Upper lobe of left lung (tissue), 6 donors: ENCODE data around the gene NAGS. TPM values are rescaled to one million over a fixed set of nuclear protein-coding genes. Genes with fewer than 3 reads are reported as not detected.
A peak's percentile ranks its signal among the peaks of the same experiment; 100 is the strongest.

ENCODE experiments used
- ATAC-seq, 2 donors: fragments of 200-7000 bp; cut with Tn5 transposase; one replicate each; pipeline ENCODE4 v1.9.1; 2022; ENCODE audit warnings: mild to moderate bottlenecking in 2 of 2, moderate library complexity in 2 of 2; ENCODE audit not compliant: low FRiP score in 2 of 2
- DNase-seq, 2 donors: peaks; one replicate each; pipeline ENCODE4 v3.0.0-alpha.2; 2019 to 2020
- H3K27ac ChIP-seq, 4 donors: fragments of 200-600 bp; sonication (generic); one replicate each; pipeline ENCODE4 v1.5.1; 2016 to 2019
- H3K27me3 ChIP-seq, 4 donors: fragments of 200-600 bp; sonication (generic); one replicate each; pipeline ENCODE4 v1.5.1; 2017 to 2019
- H3K36me3 ChIP-seq, 4 donors: fragments of 200-600 bp; sonication (generic); one replicate each; pipeline ENCODE4 v1.5.1; 2016 to 2019
- H3K4me1 ChIP-seq, 4 donors: fragments of 200-600 bp; sonication (generic); one replicate each; pipeline ENCODE4 v1.5.1; 2018 to 2019
- H3K4me3 ChIP-seq, 4 donors: fragments of 200-600 bp; sonication (generic); one replicate each; pipeline ENCODE4 v1.5.1; 2017 to 2019; ENCODE audit warnings: mild to moderate bottlenecking in 2 of 4, moderate library complexity in 1 of 4
- H3K9me3 ChIP-seq, 4 donors: fragments of 200-600 bp; sonication (generic); one replicate each; pipeline ENCODE4 v1.5.1; 2018 to 2019
- CTCF ChIP-seq, 6 experiments: fragments of 450-650 bp in 4 of 6; fragments of 200-600 bp in 2 of 6; sonication (generic) in 2 of 6; IDR thresholded peaks; one replicate each; pipeline ENCODE4 v1.5.1; 2016 to 2019; ENCODE audit warnings: antibody characterized with exemption in 6 of 6
- EP300 ChIP-seq, 4 donors: sonication (generic); formaldehyde crosslinking; IDR thresholded peaks; one replicate each; pipeline ENCODE4 v1.5.1; 2017; ENCODE audit warnings: antibody characterized with exemption in 4 of 4, control low read depth in 2 of 4
- POLR2A ChIP-seq, 4 donors: fragments of 450-650 bp; IDR thresholded peaks; one replicate each; pipeline ENCODE4 v1.5.1; 2016 to 2017; ENCODE audit warnings: antibody characterized with exemption in 4 of 4, mild to moderate bottlenecking in 2 of 4
- POLR2AphosphoS5 ChIP-seq, 2 donors: sonication (generic); formaldehyde crosslinking; IDR thresholded peaks; one replicate each; pipeline ENCODE4 v1.5.1; 2017; ENCODE audit warnings: antibody characterized with exemption in 2 of 2
- WGBS, 2 donors: methylation state at CpG; one replicate each; pipeline ENCODE4 v1.1.5; 2017 to 2018; 5-methylcytosine and 5-hydroxymethylcytosine counted together
- total RNA-seq, 6 donors: library from RNA; depleted of rRNA in 4 of 6; stranded (reverse); fragments of >200 nt in 4 of 6; gene quantifications; one replicate each; pipeline versions ENCODE4 v1.1.0 to v1.2.1, GENCODE V29; 2016 to 2021
- donor health status: DM: no; HTN: no; CAD: no; lungs with moderate emphysema.
- donor health status: DM: no; HTN: yes; CAD: no; lungs with severe emphysema.

Gene NAGS
- total RNA-seq, 6 donors from 2014 or later: 4.3 to 12.4 (median 7.0) TPM

DNA sequence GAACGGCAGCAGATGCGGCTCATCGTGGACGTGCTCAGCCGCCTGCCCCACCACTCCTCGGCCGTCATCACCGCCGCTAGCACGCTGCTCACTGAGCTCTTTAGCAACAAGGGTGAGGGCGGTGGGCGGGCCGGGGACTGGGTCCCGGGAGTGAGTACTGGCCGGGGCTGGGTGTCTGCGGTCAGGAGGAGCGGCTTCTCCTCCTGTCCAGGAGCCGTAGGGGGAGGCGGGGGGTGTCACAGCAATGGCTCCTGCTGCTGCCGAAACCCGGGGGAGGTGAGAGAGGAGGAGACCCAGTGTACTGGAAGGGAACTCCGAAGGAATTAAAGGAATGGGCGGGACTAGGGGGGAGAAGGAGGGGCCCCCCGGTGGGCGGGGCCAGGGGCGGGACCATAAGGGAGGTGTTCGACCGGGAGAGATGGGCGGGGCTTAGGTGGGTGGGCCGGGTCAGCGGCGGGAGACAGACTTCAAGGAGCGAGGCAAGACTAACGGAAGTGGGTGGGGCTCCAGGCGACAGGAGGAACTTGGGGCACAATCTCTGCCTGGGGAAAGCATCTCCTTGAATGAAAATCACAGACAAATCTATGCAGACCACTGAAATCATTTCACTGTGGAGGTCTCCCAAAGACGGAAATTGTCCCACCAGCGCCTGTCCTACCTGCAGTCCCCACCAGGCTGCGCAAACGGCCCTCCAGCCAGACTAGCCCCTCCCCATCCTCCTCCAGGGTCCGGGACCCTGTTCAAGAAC is 2.4 kb downstream of the NAGS start:
- DNase-seq: peak; percentile 100
- peak overlapping the region; percentile 46 to 81 (median 76) for H3K27ac ChIP-seq
- peak overlapping the region; percentile 44 to 66 (median 58) for H3K4me3 ChIP-seq
- peak; percentile 95 to 96 for ATAC-seq
- H3K4me1 ChIP-seq: peaks cover 32 to 48% (median 34%) of the 10 kb centered on the region in 4 donors
- TF ChIP-seq POLR2AphosphoS5 (IDR thresholded peaks at IDR 0.05): peak; percentile 39 to 53
- no peak for TF ChIP-seq EP300 (IDR thresholded peaks at IDR 0.05)
- peak in 4 of 6 experiments; percentile 28 to 70 (median 49) for TF ChIP-seq CTCF (IDR thresholded peaks at IDR 0.05)
- TF ChIP-seq POLR2A (IDR thresholded peaks at IDR 0.05): peak in 2 of 4 donors; percentile 47 to 55
- peaks cover 0 to 20% (median 14%) of the 10 kb centered on the region in 4 donors for H3K27me3 ChIP-seq
- H3K36me3 ChIP-seq: peaks cover 0 to 15% (median 5%) of the 10 kb centered on the region in 4 donors
- no peaks in the 10 kb centered on the region for H3K9me3 ChIP-seq
- WGBS, 2 donors: 0 to 1% methylated on average over 29 to 37 of the region's 40 CpGs

DNA sequence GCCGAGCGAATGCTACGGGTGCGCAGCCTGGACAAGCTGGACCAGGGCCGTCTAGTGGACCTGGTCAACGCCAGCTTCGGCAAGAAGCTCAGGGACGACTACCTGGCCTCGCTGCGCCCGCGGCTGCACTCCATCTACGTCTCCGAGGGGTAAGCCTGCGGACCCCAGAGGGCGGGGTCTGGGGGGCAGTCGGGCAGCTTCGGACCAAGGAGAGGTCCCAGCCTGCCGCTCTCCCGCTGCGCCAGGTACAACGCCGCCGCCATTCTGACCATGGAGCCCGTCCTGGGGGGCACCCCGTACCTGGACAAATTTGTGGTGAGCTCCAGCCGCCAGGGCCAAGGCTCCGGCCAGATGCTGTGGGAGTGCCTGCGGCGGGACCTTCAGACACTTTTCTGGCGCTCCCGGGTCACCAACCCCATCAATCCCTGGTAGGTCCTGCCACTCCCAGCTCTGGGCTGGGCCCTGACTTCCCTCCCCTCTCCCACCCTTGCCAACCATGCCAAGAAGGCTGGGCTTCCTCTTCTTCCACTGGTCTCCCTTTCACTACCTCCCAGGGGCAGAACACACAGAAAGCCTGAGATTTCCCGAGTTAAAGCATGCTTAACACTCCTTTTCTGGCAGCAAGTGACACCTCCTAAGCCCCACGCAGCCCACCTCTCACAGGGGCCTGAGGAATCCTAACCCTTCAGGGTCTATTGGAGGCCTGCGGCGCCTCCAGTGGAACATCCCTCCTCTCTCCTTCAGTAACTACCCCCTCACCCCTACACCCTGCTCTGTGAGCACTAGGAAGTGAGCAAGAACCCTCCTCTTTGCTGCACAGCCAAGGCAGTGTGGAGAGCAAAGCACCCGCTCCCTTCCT is 3.2 kb downstream of the NAGS start:
- Histone ChIP-seq H3K9me3 (no peaks in the 10 kb centered on the region), H3K4me3 (peak overlapping the region; percentile 44 to 66 (median 56)), H3K36me3 (peaks cover 0 to 24% (median 9%) of the 10 kb centered on the region in 4 donors), H3K27ac (peak overlapping the region in 2 of 4 donors; percentile 78 to 81), H3K4me1 (peaks cover 32 to 48% (median 34%) of the 10 kb centered on the region in 4 donors), H3K27me3 (peaks cover 0 to 20% (median 14%) of the 10 kb centered on the region in 4 donors)
- ATAC-seq: peak in 1 of 2 donors; percentile 43
- no peak for TF ChIP-seq POLR2AphosphoS5 (IDR thresholded peaks at IDR 0.05)
- no peak for TF ChIP-seq POLR2A (IDR thresholded peaks at IDR 0.05)
- peak in 2 of 6 experiments; percentile 4 to 22 for TF ChIP-seq CTCF (IDR thresholded peaks at IDR 0.05)
- peak in 1 of 2 donors; percentile 86 for DNase-seq
- WGBS, 2 donors: 15 to 22% methylated on average over 8 to 16 of the region's 37 CpGs

DNA sequence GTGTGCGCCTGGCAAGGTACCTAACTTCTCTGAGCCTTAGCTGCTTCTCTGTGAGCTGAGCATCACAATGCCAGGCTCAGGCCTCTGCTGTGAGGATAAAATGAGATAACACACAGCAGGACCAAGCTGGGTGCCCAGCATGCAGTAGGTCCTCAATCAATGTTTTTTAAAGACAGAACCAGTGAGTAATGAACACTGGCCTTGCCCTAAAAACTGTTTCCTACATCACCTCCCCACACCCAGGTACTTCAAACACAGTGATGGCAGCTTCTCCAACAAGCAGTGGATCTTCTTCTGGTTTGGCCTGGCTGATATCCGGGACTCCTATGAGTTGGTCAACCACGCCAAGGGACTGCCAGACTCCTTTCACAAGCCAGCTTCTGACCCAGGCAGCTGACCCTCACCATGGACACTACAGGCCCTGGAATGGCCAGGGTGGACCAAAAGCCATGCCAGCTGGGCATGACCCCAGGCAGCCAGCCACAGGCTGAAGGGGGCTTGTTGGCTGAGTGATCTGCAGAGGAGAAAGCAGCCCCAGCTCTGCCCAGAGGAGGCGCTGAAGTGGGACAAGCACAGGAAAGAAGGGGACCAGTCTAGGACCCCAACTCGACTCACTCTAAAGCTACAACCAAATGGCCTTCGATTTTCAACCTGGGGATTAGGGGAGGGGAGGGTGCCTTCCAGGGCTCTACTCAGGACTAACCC is 3.9 kb downstream of the NAGS start:
- TF ChIP-seq EP300 (IDR thresholded peaks at IDR 0.05) (no peak), POLR2A (IDR thresholded peaks at IDR 0.05) (no peak), CTCF (IDR thresholded peaks at IDR 0.05) (no peak), POLR2AphosphoS5 (IDR thresholded peaks at IDR 0.05) (no peak)
- DNase-seq (no peak), ATAC-seq (no peak)
- Histone ChIP-seq H3K36me3 (peaks cover 0 to 24% (median 9%) of the 10 kb centered on the region in 4 donors), H3K27me3 (peaks cover 0 to 20% (median 14%) of the 10 kb centered on the region in 4 donors), H3K4me1 (peaks cover 33 to 48% (median 34%) of the 10 kb centered on the region in 4 donors), H3K9me3 (no peaks in the 10 kb centered on the region), H3K27ac (no peak overlapping the region), H3K4me3 (no peak overlapping the region)
- 68 to 83% methylated on average over 3 to 6 of the region's 6 CpGs for WGBS, 2 donors

DNA sequence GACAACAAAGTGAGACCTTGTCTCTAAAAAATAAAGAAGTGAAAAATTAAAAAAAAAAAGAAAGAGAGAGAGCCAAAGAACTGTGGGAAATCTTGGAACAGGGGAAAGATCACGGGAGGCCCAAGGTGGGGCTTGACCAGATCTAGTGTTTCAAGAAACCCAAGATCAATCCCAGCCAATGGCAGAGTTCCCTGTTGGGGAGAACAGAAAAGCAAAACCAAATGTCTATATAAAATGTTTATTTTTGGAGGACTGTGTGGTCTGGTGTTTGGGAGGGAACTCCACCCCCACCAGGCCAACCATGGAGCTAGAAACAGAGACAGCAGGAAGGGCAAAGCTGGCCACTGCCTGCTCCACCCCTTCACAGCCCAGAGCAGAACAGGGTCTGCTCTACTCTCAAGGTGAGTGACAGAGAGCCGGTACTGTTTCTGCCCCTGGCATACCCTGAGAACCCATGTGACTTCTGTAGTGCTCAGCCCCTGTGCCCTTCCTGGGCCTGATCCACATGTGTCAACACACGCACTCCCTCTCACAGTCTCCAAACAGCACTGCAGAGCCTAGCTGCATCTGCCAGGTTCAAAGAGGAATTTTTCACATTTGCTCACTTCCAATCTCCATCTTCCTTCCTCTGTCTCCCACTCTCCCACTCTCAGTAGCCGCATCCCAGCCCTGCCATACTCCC is 6.7 kb downstream of the NAGS start:
- TF ChIP-seq POLR2A (IDR thresholded peaks at IDR 0.05) (no peak), POLR2AphosphoS5 (IDR thresholded peaks at IDR 0.05) (no peak), CTCF (IDR thresholded peaks at IDR 0.05) (no peak), EP300 (IDR thresholded peaks at IDR 0.05) (no peak)
- peaks cover 0 to 2% (median 0%) of the 10 kb centered on the region in 4 donors for H3K27me3 ChIP-seq
- ATAC-seq: no peak
- no peak for DNase-seq
- no peak overlapping the region for H3K4me3 ChIP-seq
- no peak overlapping the region for H3K27ac ChIP-seq
- peaks cover 26 to 46% (median 32%) of the 10 kb centered on the region in 4 donors for H3K4me1 ChIP-seq
- WGBS, 2 donors: 59 to 65% methylated on average over 4 of the region's 4 CpGs
- no peaks in the 10 kb centered on the region for H3K9me3 ChIP-seq
- H3K36me3 ChIP-seq: peaks cover 0 to 24% (median 9%) of the 10 kb centered on the region in 4 donors
